HG02885 (cell line): ENCODE results near the gene ATXN1.
"Not testable (repeated sequence)": the region's sequence is repeated elsewhere in the genome, so short reads cannot be mapped to it uniquely, and the experiment has no call there.

Experiments used
- ATAC-seq: cut with Tn5 transposase; IDR thresholded peaks from one replicate; pipeline ENCODE4 v1.9.1; 2021; ENCODE audit warnings: mild to moderate bottlenecking; ENCODE audit not compliant: unreplicated experiment, poor library complexity

ATXN1 gene

GRCh38 chr6:16259604-16260003 lies 501.7 kb downstream of the ATXN1 start:
- ATAC-seq, result not testable (repeated sequence)

- no peak for ATAC-seq
Measured at GRCh38 chr6:16258709-16259075, 502.6 kb downstream of the ATXN1 start.

DNA sequence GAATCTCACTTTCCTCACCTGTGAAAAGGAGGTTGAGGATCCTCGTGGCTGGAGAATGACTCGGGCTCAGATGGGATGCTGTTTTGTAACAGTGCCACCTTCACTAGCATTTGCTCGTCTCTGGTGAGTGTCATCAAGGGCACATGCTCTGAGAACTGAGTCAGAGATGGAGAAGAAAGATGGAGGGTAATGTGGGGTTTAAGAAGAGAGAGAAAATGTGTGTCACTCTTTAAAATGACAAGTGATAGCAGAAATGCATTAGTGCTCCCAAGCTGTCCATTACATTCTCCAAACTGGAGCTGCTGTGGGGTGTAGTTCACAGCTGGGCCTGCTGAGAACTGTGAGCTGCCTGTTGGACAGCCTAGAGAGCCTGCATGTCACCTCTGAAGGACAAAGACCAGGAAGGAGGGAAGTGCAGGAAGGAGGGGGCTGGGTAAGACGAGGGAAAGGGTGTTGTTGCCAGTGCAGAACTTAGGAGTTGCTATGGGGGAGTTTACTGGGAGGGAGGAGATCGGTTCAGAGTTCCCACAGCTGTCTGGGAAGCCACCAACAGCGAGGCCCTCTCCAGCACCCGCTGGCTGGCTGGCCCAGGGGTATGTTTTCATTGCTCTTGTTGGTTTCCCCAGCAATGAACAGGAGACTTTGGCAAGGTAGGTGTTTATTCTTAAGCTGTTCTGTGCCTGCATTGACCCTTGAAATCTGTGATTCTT lies 503.1 kb downstream of the ATXN1 start:
- ATAC-seq, result no peak

DNA sequence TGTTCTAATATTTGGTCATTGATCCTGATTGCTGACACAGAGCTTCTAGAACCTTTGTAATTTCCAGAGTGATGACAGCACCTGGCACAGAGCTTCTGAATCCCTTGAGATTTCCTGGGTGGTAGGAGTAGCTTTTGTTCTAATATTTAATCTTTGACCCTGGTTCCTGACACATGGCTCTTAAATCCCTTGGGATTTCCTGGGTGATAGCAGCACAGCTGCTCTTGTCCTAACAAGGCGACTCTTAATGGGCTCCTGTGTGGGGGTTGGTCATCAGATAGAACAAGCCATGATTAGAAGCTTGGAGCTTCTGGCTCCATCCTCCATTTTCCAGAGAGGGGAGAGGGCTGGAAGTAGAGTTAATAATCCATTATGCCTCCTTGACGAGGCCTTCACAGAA lies 504.5 kb downstream of the ATXN1 start:
- ATAC-seq, result no peak

DNA sequence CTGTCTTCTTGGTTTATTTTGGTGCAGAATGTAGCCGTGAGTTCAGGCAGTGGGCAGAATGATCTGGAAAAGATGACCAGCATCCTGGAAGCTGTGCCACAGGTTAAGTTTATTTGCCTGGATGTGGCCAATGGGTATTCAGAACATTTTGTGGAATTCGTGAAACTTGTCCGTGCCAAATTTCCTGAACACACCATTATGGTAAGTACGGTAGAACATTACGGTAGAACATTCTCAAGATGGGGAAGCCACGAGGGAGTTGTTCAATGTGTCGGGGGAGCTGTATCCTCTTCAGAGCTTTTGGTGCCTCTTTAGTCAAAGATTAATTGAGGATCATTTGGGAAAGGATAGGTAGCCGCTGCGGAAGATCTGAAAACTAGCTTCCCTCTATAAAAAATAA lies 506.7 kb downstream of the ATXN1 start:
- no peak for ATAC-seq

GRCh38 chr6:16253399-16254144 lies 507.7 kb downstream of the ATXN1 start:
- ATAC-seq, result no peak

DNA sequence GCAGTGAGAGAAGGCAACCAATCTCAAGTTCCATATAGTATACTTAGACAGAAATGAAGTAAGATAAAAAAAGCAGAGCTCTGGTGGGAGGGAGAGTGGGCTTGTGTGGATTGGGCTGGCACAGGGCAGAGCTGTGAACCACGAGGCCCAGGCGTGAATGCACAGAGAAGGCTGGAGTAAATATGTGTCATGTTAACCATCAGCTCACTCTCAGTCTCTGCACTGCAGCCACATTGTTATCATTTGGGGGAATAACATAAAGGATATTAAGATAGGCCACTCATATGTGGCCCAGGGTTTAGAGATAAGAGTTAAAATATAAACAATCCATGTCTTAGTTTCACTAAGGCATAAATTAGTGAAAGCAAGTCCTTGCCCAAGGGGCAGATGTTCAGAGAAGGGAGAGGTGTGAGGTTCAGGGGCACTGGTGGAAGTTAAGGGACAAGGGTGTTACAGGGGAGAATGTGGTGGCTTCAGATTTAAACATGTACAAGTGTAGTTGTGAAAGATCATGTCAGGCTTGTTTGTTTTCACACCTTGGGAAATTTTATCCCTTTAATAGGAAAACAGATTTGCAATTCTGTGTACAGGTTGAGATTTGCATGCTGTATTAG lies 508.5 kb downstream of the ATXN1 start:
- no peak for ATAC-seq

- no peak for ATAC-seq
Measured at GRCh38 chr6:16251706-16252105, 509.6 kb downstream of the ATXN1 start.

GRCh38 chr6:16249971-16250370 lies 511.3 kb downstream of the ATXN1 start:
- no peak for ATAC-seq
